Stimulated activated CD8-positive, alpha-beta memory T cell treated with anti-CD3 and anti-CD28 coated beads, Interleukin-4, amount 100 ng/mL, for 4 hours (primary cell): Measurements from ENCODE around the gene PCDHB16.
"Not testable (repeated sequence)": the region's sequence is repeated elsewhere in the genome, so short reads cannot be mapped to it uniquely, and the experiment has no call there.

Experiments used
- DNase-seq, 2 donors: peaks; one replicate each; pipeline ENCODE4 v3.0.0-alpha.2; 2020; ENCODE audit warnings: low read depth in 2 of 2, low spot score in 1 of 2

PCDHB16 gene

DNA sequence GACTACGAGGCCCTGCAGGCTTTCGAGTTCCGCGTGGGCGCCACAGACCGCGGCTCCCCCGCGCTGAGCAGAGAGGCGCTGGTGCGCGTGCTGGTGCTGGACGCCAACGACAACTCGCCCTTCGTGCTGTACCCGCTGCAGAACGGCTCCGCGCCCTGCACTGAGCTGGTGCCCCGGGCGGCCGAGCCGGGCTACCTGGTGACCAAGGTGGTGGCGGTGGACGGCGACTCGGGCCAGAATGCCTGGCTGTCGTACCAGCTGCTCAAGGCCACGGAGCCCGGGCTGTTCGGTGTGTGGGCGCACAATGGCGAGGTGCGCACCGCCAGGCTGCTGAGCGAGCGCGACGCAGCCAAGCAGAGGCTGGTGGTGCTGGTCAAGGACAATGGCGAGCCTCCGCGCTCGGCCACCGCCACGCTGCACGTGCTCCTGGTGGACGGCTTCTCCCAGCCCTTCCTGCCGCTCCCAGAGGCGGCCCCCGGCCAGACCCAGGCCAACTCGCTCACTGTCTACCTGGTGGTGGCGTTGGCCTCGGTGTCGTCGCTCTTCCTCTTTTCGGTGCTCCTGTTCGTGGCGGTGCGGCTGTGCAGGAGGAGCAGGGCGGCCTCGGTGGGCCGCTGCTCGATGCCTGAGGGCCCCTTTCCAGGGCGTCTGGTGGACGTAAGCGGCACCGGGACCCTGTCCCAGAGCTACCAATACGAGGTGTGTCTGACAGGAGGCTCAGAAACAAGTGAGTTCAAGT is 2.1 kb downstream of the PCDHB16 start:
- DNase-seq, result not testable (repeated sequence)

GRCh38 chr5:141186897-141187512 is 4.8 kb downstream of the PCDHB16 start, which contains the start of gene PCDHB9:
Gene PCDHB9 (plus strand): TSS chr5:141187161. CDS start chr5:141187319, 158 bp downstream.
- no peak for DNase-seq

DNA sequence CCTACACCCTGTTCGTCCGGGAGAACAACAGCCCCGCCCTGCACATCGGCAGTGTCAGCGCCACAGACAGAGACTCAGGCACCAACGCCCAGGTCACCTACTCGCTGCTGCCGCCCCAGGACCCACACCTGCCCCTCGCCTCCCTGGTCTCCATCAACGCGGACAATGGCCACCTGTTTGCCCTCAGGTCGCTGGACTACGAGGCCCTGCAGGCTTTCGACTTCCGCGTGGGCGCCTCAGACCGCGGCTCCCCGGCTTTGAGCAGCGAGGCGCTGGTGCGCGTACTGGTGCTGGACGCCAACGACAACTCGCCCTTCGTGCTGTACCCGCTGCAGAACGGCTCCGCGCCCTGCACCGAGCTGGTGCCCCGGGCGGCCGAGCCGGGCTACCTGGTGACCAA is 6.5 kb downstream of the PCDHB16 start:
- DNase-seq, result not testable (repeated sequence)

GRCh38 chr5:141189131-141189530 is 6.9 kb downstream of the PCDHB16 start:
- not testable (repeated sequence) for DNase-seq

GRCh38 chr5:141192110-141192725 is 10.0 kb downstream of the PCDHB16 start, which contains the start of gene PCDHB10:
Gene PCDHB10 (plus strand): TSS chr5:141192353. CDS start chr5:141192553, 200 bp downstream.
- DNase-seq, result no peak

GRCh38 chr5:141194332-141194731 is 12.1 kb downstream of the PCDHB16 start:
- not testable (repeated sequence) for DNase-seq

- DNase-seq, result no peak
Measured at GRCh38 chr5:141196363-141196762, 14.2 kb downstream of the PCDHB16 start.

- DNase-seq, result no peak
Measured at GRCh38 chr5:141199359-141200235, 17.4 kb downstream of the PCDHB16 start, which contains the start of gene PCDHB11. Gene PCDHB11 (plus strand): TSS chr5:141199627. CDS start chr5:141199775, 148 bp downstream.

DNA sequence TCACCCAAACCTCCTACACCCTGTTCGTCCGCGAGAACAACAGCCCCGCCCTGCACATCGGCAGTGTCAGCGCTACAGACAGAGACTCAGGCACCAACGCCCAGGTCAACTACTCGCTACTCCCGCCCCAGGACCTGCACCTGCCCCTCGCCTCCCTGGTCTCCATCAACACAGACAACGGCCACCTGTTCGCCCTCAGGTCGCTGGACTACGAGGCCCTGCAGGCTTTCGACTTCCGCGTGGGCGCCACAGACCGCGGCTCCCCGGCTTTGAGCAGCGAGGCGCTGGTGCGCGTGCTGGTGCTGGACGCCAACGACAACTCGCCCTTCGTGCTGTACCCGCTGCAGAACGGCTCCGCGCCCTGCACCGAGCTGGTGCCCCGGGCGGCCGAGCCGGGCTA is 18.9 kb downstream of the PCDHB16 start:
- DNase-seq, result not testable (repeated sequence)

DNA sequence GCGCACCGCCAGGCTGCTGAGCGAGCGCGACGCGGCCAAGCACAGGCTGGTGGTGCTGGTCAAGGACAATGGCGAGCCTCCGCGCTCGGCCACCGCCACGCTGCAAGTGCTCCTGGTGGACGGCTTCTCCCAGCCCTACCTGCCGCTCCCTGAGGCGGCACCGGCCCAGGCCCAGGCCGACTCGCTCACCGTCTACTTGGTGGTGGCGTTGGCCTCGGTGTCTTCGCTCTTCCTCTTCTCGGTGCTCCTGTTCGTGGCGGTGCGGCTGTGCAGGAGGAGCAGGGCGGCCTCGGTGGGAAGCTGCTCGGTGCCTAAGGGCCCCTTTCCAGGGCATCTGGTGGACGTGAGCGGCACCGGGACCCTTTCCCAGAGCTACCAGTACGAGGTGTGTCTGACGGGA is 19.5 kb downstream of the PCDHB16 start:
- DNase-seq, result not testable (repeated sequence)

- no peak for DNase-seq
Measured at GRCh38 chr5:141208478-141208877, 26.3 kb downstream of the PCDHB16 start, which contains the start of gene PCDHB12. Gene PCDHB12 (plus strand): TSS chr5:141208719. CDS start chr5:141208908, 189 bp downstream.

DNA sequence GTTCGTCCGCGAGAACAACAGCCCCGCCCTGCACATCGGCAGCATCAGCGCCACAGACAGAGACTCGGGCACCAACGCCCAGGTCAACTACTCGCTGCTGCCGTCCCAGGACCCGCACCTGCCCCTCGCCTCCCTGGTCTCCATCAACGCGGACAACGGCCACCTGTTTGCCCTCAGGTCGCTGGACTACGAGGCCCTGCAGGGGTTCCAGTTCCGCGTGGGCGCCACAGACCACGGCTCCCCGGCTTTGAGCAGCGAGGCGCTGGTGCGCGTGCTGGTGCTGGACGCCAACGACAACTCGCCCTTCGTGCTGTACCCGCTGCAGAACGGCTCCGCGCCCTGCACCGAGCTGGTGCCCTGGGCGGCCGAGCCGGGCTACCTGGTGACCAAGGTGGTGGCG is 28.1 kb downstream of the PCDHB16 start:
- DNase-seq, result not testable (repeated sequence)

DNA sequence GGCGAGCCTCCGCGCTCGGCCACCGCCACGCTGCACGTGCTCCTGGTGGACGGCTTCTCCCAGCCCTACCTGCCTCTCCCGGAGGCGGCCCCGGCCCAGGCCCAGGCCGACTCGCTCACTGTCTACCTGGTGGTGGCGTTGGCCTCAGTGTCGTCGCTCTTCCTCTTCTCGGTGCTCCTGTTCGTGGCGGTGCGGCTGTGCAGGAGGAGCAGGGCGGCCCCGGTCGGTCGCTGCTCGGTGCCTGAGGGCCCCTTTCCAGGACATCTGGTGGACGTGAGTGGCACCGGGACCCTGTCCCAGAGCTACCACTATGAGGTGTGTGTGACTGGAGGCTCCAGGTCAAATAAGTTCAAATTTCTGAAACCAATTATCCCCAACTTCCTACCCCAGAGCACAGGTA is 28.7 kb downstream of the PCDHB16 start:
- DNase-seq, result not testable (repeated sequence)

DNA sequence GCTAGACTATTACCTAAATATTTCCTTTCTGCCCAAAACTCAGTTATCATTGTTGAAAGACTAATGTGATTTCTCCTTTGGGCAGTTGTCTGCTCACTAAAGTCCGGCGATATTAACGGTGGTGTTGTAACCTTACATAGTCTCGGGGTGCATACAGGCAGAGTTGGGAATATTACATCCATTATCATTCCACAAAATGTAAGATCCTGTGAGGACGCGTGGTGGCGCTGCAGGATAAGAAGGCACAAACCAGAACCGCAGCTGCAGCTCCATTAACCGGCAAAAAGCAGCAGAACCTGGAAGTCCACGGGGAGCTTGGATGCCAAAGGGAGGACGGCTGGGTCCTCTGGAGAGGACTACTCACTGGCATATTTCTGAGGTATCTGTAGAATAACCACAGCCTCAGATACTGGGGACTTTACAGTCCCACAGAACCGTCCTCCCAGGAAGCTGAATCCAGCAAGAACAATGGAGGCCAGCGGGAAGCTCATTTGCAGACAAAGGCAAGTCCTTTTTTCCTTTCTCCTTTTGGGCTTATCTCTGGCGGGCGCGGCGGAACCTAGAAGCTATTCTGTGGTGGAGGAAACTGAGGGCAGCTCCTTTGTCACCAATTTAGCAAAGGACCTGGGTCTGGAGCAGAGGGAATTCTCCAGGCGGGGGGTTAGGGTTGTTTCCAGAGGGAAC is 31.6 kb downstream of the PCDHB16 start, which contains the start of gene PCDHB13:
PCDHB13 (plus strand) TSS at position 264 of the 684 bp plus-strand sequence; CDS start at position 469, 205 bp downstream.
- DNase-seq, result not testable (repeated sequence)

- DNase-seq, result not testable (repeated sequence)
Measured at GRCh38 chr5:141214583-141214982, 32.4 kb downstream of the PCDHB16 start.

GRCh38 chr5:141215504-141215903 is 33.3 kb downstream of the PCDHB16 start:
- DNase-seq, result not testable (repeated sequence)

DNA sequence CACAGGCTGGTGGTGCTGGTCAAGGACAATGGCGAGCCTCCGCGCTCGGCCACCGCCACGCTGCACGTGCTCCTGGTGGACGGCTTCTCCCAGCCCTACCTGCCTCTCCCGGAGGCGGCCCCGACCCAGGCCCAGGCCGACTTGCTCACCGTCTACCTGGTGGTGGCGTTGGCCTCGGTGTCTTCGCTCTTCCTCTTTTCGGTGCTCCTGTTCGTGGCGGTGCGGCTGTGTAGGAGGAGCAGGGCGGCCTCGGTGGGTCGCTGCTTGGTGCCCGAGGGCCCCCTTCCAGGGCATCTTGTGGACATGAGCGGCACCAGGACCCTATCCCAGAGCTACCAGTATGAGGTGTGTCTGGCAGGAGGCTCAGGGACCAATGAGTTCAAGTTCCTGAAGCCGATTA is 33.8 kb downstream of the PCDHB16 start:
- not testable (repeated sequence) for DNase-seq

GRCh38 chr5:141223112-141223783 is 41.1 kb downstream of the PCDHB16 start, which contains the start of gene PCDHB14:
Gene PCDHB14 (plus strand): TSS chr5:141223343. CDS start chr5:141223506, 163 bp downstream.
- DNase-seq, result no peak

DNA sequence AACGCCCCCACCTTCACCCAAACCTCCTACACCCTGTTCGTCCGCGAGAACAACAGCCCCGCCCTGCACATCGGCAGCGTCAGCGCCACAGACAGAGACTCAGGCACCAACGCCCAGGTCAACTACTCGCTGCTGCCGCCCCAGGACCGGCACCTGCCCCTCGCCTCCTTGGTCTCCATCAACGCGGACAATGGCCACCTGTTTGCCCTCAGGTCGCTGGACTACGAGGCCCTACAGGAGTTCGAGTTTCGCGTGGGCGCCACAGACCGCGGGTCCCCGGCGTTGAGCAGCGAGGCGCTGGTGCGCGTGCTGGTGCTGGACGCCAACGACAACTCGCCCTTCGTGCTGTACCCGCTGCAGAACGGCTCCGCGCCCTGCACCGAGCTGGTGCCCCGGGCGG is 42.7 kb downstream of the PCDHB16 start:
- not testable (repeated sequence) for DNase-seq
